Right ventricle myocardium superior (tissue), 1 donor: ENCODE data around the gene PRKCE. TPM values are rescaled to one million over a fixed set of nuclear protein-coding genes. Genes with fewer than 3 reads are reported as not detected.

Source experiments
- ATAC-seq: fragments of 200-7000 bp; cut with Tn5 transposase; one replicate; pipeline ENCODE4 v1.9.1; 2020; ENCODE audit warnings: mild to moderate bottlenecking; ENCODE audit not compliant: poor library complexity
- DNase-seq: peaks from one replicate; pipeline ENCODE4 v3.0.0-alpha.2; 2020
- intact Hi-C: fragments of 100-400 bp; cut with DNase I; formaldehyde crosslinking; loops from one replicate; pipeline ENCODE4 v1.11.2; 2022
- total RNA-seq: library from RNA; stranded (reverse); fragmentation: NEBNext Ultra II Directional; extraction: Animal tissue kit (Norgen Biotek cat#: 25700); gene quantifications from one replicate; pipeline ENCODE4 v1.2.1, GENCODE V29; 2021
- donor health status: DM: no; HTN: yes; CAD: no; lungs with severe emphysema.

Gene PRKCE
- total RNA-seq, 1 donor from 2014 or later, result 12.5 TPM

DNA sequence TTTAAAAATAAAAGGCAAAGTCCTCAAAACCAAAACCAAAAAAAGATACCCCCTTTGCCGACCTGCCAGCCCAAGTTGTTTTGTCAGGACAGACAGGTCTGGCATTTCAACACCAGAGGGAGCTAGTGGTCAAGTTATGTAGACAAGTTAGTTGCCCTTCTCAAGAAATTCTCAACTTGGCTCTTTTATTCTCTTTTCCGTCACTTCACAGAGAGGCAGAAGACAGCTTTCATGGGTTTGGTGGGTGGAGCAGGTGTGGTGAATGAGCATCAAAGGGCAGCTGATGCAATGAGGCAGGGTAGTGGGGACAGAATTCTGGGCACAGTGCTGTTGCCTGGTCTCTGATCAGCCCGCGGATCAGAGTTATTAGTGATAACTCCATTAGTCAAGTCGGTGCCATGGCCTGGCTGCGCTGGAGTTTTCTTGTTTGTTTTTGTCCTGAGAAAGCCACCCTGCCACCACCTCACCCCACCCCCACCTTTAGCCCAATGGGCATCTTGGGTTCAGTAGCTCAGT, 342.1 kb downstream of the PRKCE start:
- ATAC-seq (peak; percentile 72), DNase-seq (no peak)
- intact Hi-C loops, result loop anchor here (2.0 to 5.0 kb wide), 2 partner anchors 465 to 654 kb away; no protein-coding TSS in a partner anchor

DNA sequence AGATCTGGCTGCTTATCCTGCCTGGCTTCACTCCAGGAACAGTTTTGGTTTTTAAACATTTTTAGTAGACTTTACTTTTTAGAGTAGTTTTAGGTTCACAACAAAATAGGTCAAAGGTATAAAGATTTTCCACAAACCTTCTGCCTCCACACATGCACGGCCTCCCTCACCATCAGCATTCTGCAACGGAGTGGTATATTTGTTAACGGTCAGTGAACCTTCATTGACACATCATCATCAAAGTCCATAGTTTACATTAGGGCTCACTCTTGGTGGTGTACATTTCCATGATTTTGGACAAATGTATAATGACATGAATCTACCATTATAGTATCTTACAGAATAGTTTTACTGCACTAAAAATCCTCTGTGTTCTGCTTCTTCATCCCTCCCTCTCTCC, 342.6 kb downstream of the PRKCE start:
- no peak for DNase-seq
- intact Hi-C loops, result loop anchor here (5.0 kb wide), 1 partner anchor 653 kb away; no protein-coding TSS in a partner anchor
- no peak for ATAC-seq

DNA sequence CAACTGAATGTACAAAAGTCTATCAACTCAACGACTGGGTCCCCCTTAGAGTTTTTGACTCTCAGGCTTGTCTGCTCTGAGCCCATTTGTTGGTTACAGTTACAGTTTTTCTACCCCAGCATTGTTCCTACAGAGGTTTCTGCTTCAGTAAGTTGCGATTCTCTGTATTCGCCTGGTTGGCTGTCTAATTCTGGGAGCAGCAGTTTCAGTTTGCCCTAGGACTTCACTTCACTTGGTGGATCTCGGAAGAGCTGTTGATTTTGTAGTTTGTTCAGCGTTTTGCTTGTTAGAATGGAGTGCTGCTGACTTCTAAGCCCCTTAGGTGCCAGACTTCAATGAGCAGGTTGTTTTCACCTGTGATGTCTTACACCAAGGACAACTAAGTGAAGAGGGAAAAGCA, 349.2 kb downstream of the PRKCE start:
- intact Hi-C loops, result no loop called here
- ATAC-seq (no peak), DNase-seq (no peak)

DNA sequence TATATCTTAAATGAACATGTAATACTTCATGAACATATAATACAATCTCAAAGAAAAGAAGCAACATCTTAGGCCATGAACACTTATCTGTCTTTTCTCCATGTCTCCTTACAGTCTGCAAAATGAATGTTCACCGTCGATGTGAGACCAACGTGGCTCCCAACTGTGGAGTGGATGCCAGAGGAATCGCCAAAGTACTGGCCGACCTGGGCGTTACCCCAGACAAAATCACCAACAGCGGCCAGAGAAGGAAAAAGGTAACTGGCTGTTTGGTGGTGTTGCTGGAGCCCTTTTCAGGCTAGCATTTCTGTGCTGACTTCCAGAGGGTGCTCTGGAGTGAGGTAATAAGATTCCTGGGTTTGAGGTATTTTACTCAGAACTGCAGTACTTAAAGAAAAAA, 349.8 kb downstream of the PRKCE start:
- no peak for DNase-seq
- intact Hi-C loops, result no loop called here
- no peak for ATAC-seq

DNA sequence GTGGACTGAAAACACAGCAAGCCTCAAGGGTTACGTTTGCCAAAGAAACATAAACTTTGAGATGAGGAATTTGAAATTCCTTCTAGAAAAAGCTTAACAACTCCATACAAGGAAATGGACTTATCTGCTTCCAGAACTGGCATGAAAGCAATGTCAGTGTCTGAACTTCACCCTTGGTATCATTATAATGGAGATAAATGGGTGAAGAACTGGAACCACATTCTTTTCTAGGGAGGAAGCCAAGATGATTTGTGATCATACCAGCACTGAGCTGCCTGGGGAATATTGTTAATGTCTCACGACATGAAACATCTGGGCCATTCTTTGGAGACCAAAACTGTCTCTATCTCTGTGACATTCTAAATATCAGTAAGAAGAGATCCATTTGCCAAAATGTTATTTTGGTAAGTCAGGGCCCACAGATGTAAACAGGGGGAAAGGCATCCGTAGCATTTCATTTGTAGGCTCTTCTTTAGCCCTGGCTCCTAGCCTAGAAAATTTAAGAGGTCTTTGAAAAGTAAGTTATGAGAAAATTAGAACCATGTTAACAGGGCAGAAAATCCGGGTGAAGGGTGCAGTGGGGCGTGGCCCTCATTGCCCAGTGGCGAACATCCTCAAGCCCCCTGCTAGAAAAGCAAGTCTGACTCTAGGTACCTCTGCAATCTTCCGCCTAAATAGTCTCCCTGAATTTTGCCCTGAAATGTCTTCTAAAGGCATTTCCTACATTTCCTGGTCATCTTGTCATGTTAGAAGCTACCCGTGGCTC, 350.4 kb downstream of the PRKCE start:
- peak; percentile 70 for ATAC-seq
- DNase-seq, result no peak
- intact Hi-C loops, result no loop called here

DNA sequence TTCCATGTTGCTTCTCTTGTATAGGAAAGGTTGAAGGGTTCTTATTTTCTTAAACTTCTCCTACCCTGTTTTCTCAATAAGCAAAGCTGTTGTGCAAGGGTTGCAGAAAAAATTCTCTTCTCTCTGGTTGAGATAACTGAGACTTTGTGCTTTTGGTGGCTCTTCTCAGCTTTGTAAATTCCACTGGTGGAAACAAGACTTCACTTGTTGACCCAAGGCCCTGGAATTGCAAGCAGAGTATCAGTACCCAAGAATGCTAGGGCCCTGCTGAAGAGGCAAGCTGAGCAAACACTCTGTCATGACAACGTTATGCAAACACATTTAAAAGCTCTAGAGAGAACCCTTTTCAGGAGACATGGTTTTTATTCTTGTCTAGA, 351.0 kb downstream of the PRKCE start:
- DNase-seq, result no peak
- intact Hi-C loops, result no loop called here
- ATAC-seq, result peak; percentile 54

DNA sequence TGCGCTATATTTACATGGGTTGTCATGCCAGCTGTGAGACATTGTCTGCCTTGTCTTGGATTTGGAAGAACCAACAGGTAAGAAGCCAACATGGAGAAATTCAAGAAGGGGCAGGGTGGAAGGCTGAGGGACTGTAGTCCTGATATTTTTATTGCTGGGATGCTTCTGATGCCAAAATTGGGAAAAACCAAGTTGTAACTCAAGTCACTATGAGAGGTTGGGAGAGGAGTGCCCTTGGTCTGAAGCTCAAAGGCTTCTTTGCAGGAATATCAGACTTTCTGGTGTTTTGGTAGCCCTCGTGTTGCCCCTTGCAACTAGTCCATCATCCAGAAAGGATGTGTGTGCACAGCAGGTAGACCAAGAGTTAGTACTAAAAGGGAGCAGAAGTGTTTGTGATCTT, 351.5 kb downstream of the PRKCE start:
- DNase-seq (no peak), ATAC-seq (no peak)
- intact Hi-C loops, result no loop called here

DNA sequence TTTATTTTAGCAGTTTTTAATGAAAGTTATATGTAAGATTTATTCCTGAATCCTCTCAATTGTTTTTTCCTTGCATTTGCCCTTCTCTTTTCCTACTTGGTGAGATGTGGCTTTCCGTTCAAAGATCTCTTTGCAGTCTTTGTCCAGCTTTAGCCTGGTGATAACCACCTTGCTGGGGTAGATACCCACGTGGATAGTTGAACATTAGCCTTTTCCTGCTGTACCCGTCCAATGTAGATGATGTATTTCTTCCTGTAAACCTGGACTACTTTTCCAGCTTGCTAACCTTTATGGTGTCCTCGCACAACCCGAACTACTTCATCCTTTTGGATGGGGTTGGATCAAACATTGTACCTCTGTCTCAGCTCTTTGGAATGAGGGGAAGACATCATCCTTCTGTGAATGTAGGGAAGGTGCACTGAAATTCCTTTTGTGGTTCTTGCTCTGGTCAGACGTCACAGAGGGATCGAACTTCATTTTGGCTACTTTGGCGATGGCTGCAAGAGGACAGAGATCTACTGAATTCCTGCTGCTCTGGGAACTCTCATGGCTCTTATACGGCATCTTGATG, 352.5 kb downstream of the PRKCE start:
- intact Hi-C loops, result no loop called here
- ATAC-seq (no peak), DNase-seq (no peak)

DNA sequence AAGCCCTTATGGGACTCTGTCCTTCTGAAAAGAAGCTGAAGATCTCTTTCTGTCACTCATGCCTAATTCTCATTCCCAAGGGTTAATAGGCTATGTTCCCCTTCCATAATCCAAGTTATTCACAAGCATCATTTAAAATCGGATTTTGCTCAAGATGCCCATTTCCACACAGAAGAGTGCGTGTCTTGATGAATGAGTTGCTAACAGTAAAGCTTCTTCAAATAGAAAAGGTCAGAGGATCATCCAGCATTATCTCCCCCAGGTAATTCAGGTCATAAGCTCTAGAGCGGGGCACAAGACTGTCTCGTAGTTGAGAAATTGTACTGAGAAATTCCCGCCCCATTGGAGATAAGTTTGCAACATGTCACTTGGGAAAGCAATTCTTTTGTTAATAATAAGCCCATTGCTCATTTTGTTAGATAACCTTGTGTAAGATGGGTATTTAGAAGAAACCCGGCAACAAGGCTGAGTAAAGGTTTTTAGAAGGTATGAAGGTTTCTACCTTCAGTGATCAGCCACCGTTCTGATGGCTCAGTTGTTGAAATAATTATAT, 355.1 kb downstream of the PRKCE start:
- intact Hi-C loops, result no loop called here
- DNase-seq, result no peak
- ATAC-seq, result no peak

DNA sequence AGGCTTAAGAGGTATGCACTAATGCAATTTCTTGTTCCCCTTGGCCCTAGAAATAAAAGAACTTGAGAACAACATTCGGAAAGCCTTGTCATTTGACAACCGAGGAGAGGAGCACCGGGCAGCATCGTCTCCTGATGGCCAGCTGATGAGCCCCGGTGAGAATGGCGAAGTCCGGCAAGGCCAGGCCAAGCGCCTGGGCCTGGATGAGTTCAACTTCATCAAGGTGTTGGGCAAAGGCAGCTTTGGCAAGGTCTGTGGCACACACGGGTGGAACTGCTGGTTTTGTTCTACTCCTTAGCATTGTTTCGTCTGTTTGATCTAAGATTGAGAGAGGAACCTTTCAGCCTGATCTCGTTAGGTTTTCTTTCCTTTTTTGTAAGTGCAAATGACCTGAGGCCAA, 355.9 kb downstream of the PRKCE start:
- no peak for ATAC-seq
- no peak for DNase-seq
- intact Hi-C loops, result no loop called here

DNA sequence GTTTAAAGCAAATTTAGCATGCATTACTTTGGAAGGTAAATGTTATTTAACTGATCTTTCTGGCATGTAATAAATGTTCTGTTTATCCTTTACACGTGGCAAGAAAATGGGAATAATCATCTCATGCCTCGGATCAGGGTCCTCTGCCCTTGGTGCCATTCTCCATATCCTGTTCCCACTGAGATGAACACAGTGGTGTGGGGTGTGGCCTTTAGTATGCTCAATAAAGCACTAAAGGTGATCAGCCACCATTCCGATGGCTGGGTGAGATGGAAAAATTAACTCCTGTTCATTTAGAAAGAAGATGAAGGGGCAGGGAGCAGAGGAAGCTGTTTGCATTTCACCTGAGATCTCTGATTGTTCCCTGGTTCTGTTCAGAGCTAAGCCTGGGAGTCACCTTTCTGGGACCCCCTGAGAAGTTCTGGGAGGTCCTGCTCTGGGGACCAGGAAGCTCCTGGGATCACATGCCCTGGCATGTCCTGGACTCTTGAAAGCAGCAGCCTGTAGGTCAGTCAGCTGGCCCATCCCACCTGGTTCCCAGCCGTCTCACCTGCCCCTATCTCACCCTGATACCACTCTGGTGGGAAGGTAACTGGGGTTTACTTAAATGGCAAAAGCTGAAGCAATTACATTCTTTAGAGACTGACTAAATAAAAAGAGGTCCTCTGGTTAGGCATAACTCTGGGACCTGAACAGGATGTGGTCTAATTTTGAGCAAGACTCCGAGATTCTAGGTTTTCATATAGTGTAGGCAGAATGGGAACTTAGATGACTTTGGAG, 356.8 kb downstream of the PRKCE start:
- intact Hi-C loops, result no loop called here
- DNase-seq, result no peak
- ATAC-seq, result no peak

DNA sequence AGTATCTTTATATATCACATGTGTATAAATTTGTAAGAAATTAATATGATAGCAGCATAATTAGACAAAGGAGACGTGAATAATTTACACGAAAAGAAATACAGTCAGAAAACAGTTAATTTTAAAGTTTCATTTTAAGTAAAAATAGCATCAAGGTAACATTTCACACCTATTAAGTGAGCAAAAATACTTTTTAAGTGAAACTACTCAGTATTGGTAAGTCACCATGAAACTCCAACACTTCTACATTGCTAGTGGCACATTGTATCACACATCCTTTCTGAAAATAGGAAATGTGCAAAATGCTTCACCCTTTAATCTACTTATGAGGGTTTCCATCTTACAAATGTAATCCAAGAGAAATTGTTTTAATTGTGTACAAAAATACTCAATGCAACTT, 357.8 kb downstream of the PRKCE start:
- ATAC-seq, result no peak
- no peak for DNase-seq
- intact Hi-C loops, result no loop called here

DNA sequence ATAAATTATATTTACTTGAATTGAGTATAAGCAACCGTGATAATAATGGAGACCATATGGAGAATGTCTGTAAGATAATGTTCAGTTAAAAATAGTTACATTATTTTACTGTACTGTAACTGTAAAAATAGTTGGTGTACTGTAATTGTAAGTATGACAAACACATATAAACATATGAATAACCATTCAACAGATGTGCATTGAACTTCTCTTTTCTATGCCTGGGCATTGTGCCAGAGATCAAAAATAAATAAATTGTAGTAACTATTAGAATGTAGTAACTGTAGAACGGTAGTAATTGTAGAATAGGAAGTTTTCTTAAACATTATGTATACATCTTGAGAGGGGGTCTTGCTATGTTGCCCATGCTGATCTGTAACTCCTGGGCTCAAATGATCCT, 358.3 kb downstream of the PRKCE start:
- DNase-seq, result no peak
- no peak for ATAC-seq
- intact Hi-C loops, result loop anchor here (5.0 kb wide), 1 partner anchor 353 kb away; no protein-coding TSS in a partner anchor

DNA sequence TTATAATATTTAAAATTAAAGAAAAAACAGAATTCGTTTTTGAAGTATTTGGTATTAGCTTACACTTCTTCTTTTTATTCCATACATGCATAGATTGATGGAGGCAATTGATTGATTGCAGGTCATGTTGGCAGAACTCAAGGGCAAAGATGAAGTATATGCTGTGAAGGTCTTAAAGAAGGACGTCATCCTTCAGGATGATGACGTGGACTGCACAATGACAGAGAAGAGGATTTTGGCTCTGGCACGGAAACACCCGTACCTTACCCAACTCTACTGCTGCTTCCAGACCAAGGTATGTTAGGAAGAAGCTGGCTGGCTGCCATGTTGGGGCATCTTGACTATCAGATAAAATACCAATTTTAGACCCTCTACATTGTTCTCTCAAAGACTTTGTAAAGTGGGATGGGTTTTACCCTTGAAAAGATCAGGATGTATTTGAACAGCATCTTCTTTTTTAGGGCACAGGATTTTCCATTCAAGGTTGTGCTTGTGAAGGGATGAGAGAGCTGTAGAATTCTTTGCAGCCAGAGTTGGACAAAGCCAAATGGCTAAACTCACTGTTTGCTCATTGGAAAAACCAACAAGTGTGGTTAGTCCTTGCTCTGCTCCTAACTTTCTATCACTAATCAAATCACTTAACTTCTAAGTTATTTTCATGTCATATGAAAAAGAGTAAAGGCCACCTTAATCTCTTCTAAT, 358.9 kb downstream of the PRKCE start:
- ATAC-seq (no peak), DNase-seq (no peak)
- intact Hi-C loops, result loop anchor here (5.0 kb wide), 1 partner anchor 352 kb away; no protein-coding TSS in a partner anchor

DNA sequence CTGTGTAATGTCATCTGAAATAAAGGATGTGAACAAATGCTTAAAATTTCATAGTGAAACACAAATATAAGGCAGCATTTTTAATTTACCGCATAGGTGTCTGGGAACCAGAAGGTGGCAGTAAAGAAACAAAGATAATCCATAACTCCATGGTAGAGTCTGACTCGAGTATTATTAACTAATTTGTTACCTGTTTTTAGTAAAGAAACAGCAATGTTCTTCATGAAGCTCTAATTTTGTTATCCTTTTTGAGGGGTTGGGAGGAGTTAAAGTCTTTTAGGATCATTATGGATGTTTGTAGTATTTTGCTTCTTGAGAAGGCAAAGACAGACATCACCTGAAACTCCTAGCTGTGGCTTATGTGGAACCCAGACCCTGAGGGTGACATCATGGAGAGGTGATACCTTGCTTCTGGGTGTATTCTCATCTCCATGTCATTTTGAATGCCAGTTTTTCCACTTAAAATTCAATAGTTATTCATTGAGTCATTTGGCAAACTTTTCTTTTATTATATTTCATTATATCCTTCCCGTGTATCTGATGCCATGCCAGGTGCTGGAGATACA, 359.5 kb downstream of the PRKCE start:
- DNase-seq, result no peak
- peak; percentile 66 for ATAC-seq
- intact Hi-C loops, result loop anchor here (5.0 kb wide), 1 partner anchor 351 kb away; no protein-coding TSS in a partner anchor

DNA sequence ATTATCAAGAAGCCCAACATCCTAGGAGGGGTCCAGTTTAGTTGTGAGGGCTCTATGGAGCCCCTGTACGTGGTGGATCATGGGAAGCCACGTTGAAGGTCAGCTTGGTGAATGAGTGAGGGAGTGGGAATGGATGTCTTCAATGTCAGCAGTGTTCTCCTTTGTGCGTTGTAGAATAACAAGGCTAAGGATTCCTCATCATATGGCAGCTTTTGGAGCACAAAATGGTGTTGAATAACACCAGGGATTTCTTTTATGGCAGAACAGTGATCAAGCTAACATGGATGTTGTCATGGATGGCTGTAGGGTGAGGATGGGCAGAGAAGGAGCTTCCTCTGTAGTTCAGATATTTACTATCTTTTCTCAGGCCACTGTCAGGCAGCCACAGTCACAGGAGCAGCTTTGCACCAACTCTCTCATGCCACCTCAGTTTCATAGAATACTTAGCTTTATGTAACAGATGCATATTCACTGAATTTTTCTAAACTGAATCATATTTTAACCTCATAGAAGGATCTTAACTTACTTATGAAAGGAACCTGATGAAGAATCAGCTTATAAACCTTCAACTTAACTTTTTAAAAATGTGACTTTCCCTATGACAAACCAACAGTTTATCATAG, 361.3 kb downstream of the PRKCE start:
- intact Hi-C loops, result loop anchor here (5.0 kb wide), 1 partner anchor 350 kb away; no protein-coding TSS in a partner anchor
- DNase-seq, result no peak
- ATAC-seq, result no peak

DNA sequence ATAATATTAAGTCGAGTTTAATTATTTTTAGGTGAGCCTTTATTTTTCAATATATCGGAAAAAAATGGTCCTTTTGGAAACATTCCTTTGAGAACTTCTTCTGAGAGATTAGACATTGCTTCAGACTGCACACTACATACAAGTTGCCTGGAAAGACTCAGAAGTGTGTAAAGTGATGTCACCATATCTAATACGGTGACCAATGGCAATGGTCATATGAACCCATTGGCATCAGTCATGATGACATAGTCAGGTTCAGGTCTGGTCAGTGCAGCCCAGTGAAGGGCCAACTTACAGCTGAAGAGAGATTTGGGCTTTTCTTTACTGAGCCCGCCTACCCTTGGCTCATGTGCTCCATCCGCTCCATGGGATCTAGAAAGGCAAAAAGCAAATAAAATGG, 362.3 kb downstream of the PRKCE start:
- DNase-seq (no peak), ATAC-seq (no peak)
- intact Hi-C loops, result loop anchor here (5.0 kb wide), 1 partner anchor 349 kb away; no protein-coding TSS in a partner anchor
